Prostate gland (tissue), 2 donors: Measurements from ENCODE around the gene CBFA2T3. TPM values are rescaled to one million over a fixed set of nuclear protein-coding genes. Genes with fewer than 3 reads are reported as not detected.
"Not testable (repeated sequence)": the region's sequence is repeated elsewhere in the genome, so short reads cannot be mapped to it uniquely, and the experiment has no call there.

Source experiments
- DNase-seq: peaks from one replicate; pipeline ENCODE4 v3.0.0-alpha.2; 2019; ENCODE audit warnings: low spot score
- H3K27ac ChIP-seq, 2 donors: fragments of 200-600 bp; sonication (generic); 2 replicates each; pipeline ENCODE4 v1.5.1; 2017 to 2019
- H3K27me3 ChIP-seq: fragments of 200-600 bp; sonication (generic); replicated peaks from 2 replicates; pipeline ENCODE4 v1.5.1; 2019; ENCODE audit not compliant: insufficient read depth
- H3K36me3 ChIP-seq, 2 donors: fragments of 200-600 bp; sonication (generic); 1 replicate in 1 of 2; 2 replicates in 1 of 2; pipeline versions ENCODE4 v1.5.1 to v1.8.1; 2017 to 2019
- H3K4me1 ChIP-seq: fragments of 200-600 bp; sonication (generic); replicated peaks from 2 replicates; pipeline ENCODE4 v1.5.1; 2019
- H3K4me3 ChIP-seq, 2 donors: fragments of 200-600 bp; sonication (generic); 2 replicates each; pipeline ENCODE4 v1.5.1; 2017 to 2019
- H3K9me3 ChIP-seq: fragments of 200-600 bp; sonication (generic); 2 replicates; pipeline ENCODE4 v1.5.1; 2017
- CTCF ChIP-seq, 4 experiments: fragments of 200-600 bp in 2 of 4; fragments of 450-650 bp in 2 of 4; sonication (generic) in 2 of 4; IDR thresholded peaks; 1 replicate in 3 of 4; 2 replicates in 1 of 4; pipeline ENCODE4 v1.5.1; 2016 to 2019; ENCODE audit warnings: antibody characterized with exemption in 4 of 4, mild to moderate bottlenecking in 2 of 4, moderate library complexity in 2 of 4
- POLR2A ChIP-seq: fragments of 450-650 bp; IDR thresholded peaks from one replicate; pipeline ENCODE4 v1.6.1; 2016; ENCODE audit warnings: antibody characterized with exemption, mild to moderate bottlenecking
- POLR2AphosphoS5 ChIP-seq: sonication (generic); formaldehyde crosslinking; IDR thresholded peaks from one replicate; pipeline ENCODE4 v1.6.1; 2017; ENCODE audit warnings: antibody characterized with exemption
- WGBS: methylation state at CpG from one replicate; pipeline ENCODE4 v1.1.5; 2018; 5-methylcytosine and 5-hydroxymethylcytosine counted together
- intact Hi-C: fragments of 100-400 bp; cut with DNase I; formaldehyde crosslinking; loops from one replicate; pipeline ENCODE4 v1.14.2; 2022
- total RNA-seq, 2 donors: library from RNA; depleted of rRNA; stranded (reverse); fragments of >200 nt; gene quantifications; one replicate each; pipeline ENCODE4 v1.1.0, GENCODE V29; 2016

The CBFA2T3 gene
- total RNA-seq, 2 donors from 2014 or later: 4.5 to 8.7 TPM

GRCh38 chr16:89011909-89012621, 35.1 kb upstream of the CBFA2T3 start:
- WGBS: 85% methylated on average over 4 of the region's 4 CpGs

GRCh38 chr16:89010210-89010925, 33.4 kb upstream of the CBFA2T3 start:
- intact Hi-C loops: no loop called here
- WGBS: 79% methylated on average over 14 of the region's 14 CpGs
- Histone ChIP-seq H3K9me3 (no peaks in the 10 kb centered on the region), H3K4me1 (no peaks in the 10 kb centered on the region), H3K27me3 (peaks cover 7% of the 10 kb centered on the region), H3K4me3 (no peak overlapping the region), H3K27ac (no peak overlapping the region), H3K36me3 (no peaks in the 10 kb centered on the region)
- no peak for DNase-seq
- TF ChIP-seq POLR2A: no peak

More at GRCh38 chr16:89011909-89012621, 35.1 kb upstream of the CBFA2T3 start:
- Histone ChIP-seq H3K9me3 (no peaks in the 10 kb centered on the region), H3K4me1 (no peaks in the 10 kb centered on the region), H3K36me3 (no peaks in the 10 kb centered on the region), H3K27me3 (peaks cover 4% of the 10 kb centered on the region), H3K27ac (no peak overlapping the region), H3K4me3 (no peak overlapping the region)
- intact Hi-C loops: no loop called here
- TF ChIP-seq POLR2A: no peak
- no peak for TF ChIP-seq POLR2AphosphoS5
- no peak for TF ChIP-seq CTCF (IDR thresholded peaks at IDR 0.05)
- DNase-seq: no peak

- peaks cover 7% of the 10 kb centered on the region for H3K27me3 ChIP-seq
- H3K9me3 ChIP-seq: no peaks in the 10 kb centered on the region
- no peak for DNase-seq
These were observed 32.6 kb upstream of the CBFA2T3 start for GRCh38 chr16:89009343-89010209.

GRCh38 chr16:89008796-89009195, 31.8 kb upstream of the CBFA2T3 start:
- intact Hi-C loops, H3K4me1 ChIP-seq, H3K27ac ChIP-seq, H3K27me3 ChIP-seq, H3K36me3 ChIP-seq, DNase-seq, H3K4me3 ChIP-seq, H3K9me3 ChIP-seq: not testable (repeated sequence)
- 79% methylated on average over 4 of the region's 4 CpGs for WGBS

More at GRCh38 chr16:89009343-89010209, 32.6 kb upstream of the CBFA2T3 start:
- WGBS: 48% methylated on average over 17 of the region's 17 CpGs
- H3K4me1 ChIP-seq: no peaks in the 10 kb centered on the region
- H3K4me3 ChIP-seq: no peak overlapping the region
- no peak overlapping the region for H3K27ac ChIP-seq
- no peak for TF ChIP-seq POLR2AphosphoS5
- TF ChIP-seq POLR2A: no peak
- no peaks in the 10 kb centered on the region for H3K36me3 ChIP-seq
- intact Hi-C loops: no loop called here

GRCh38 chr16:89007371-89008249, 30.6 kb upstream of the CBFA2T3 start:
- H3K4me1 ChIP-seq: no peaks in the 10 kb centered on the region
- intact Hi-C loops: no loop called here
- WGBS: 57% methylated on average over 9 of the region's 9 CpGs
- no peak for DNase-seq
- no peak overlapping the region for H3K27ac ChIP-seq
- no peaks in the 10 kb centered on the region for H3K9me3 ChIP-seq
- no peak for TF ChIP-seq POLR2AphosphoS5
- TF ChIP-seq POLR2A: no peak
- no peak for TF ChIP-seq CTCF (IDR thresholded peaks at IDR 0.05)
- H3K27me3 ChIP-seq: peaks cover 8% of the 10 kb centered on the region
- H3K36me3 ChIP-seq: no peaks in the 10 kb centered on the region
- no peak overlapping the region for H3K4me3 ChIP-seq
